Esophagus squamous epithelium (tissue), 5 donors: ENCODE data around the gene PLCH2. TPM values are rescaled to one million over a fixed set of nuclear protein-coding genes. Genes with fewer than 3 reads are reported as not detected.
"Not testable (repeated sequence)": the region's sequence is repeated elsewhere in the genome, so short reads cannot be mapped to it uniquely, and the experiment has no call there.

Experiments
- DNase-seq: peaks from one replicate; lab custom pipeline; 2025; lab: John Stamatoyannopoulos, UW
- H3K27ac ChIP-seq, 4 donors: fragments of 200-600 bp; sonication (generic); one replicate each; pipeline ENCODE4 v1.5.1; 2016 to 2019; ENCODE audit warnings: mild to moderate bottlenecking in 1 of 4
- H3K27me3 ChIP-seq, 4 donors: fragments of 200-600 bp; sonication (generic); 1 replicate in 3 of 4; 2 replicates in 1 of 4; pipeline versions ENCODE4 v1.5.1 to v1.6.0; 2017 to 2021; ENCODE audit warnings: antibody characterized with exemption in 1 of 4
- H3K36me3 ChIP-seq, 3 donors: fragments of 200-600 bp; sonication (generic); one replicate each; pipeline ENCODE4 v1.5.1; 2016 to 2019
- H3K4me1 ChIP-seq, 3 donors: fragments of 200-600 bp; sonication (generic); one replicate each; pipeline ENCODE4 v1.5.1; 2017 to 2019
- H3K4me3 ChIP-seq, 4 donors: fragments of 200-600 bp; sonication (generic); 1 replicate in 3 of 4; 2 replicates in 1 of 4; pipeline ENCODE4 v1.5.1; 2016 to 2019; ENCODE audit warnings: mild to moderate bottlenecking in 2 of 4, moderate library complexity in 1 of 4
- H3K9me3 ChIP-seq, 3 donors: fragments of 200-600 bp; sonication (generic); one replicate each; pipeline ENCODE4 v1.5.1; 2016 to 2019
- POLR2A ChIP-seq, 4 donors: fragments of 450-650 bp; IDR thresholded peaks; one replicate each; pipeline ENCODE4 v1.6.1; 2017; ENCODE audit warnings: antibody characterized with exemption in 4 of 4, mild to moderate bottlenecking in 4 of 4, moderate library complexity in 3 of 4
- WGBS, 2 donors: methylation state at CpG; one replicate each; pipeline ENCODE4 v1.1.5; 2018; 5-methylcytosine and 5-hydroxymethylcytosine counted together
- intact Hi-C: fragments of 100-400 bp; cut with DNase I; formaldehyde crosslinking; loops from one replicate; pipeline ENCODE4 v1.15.0; 2022
- total RNA-seq, 4 donors: library from RNA; depleted of rRNA; stranded (reverse); fragments of >200 nt; gene quantifications; one replicate each; pipeline ENCODE4 v1.1.0, GENCODE V29; 2016
- TF ChIP-seq, protein P1 (sequence below), 6 experiments: fragments of 450-650 bp in 4 of 6; fragments of 200-600 bp in 2 of 6; sonication (generic) in 2 of 6; IDR thresholded peaks; one replicate each; pipeline ENCODE4 v1.5.1; 2016 to 2019; ENCODE audit warnings: antibody characterized with exemption in 6 of 6, mild to moderate bottlenecking in 4 of 6, moderate library complexity in 4 of 6
- donor health status: DM: yes; HTN: yes; CAD: no.

Gene PLCH2
- total RNA-seq, 4 donors from 2014 or later = 26.1 to 34.3 (median 31.5) TPM

DNA sequence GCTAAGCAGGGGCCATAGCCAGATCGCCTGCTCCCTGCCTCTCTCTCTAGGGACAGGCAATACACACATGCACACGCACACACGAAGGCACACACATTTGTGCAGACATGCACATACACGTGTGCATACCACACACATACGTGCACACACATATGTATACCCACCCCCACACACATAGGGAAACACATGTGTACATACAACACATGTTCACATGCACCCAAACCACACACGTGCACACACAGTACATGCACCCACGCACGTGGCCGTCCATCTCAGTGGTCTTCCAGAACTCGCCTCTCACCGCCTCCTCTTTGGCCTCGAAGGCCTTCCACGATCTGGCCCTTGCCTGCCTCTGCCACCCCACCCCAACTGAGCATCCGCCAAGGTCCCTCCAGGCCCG lies 38.5 kb upstream of the PLCH2 start:
- H3K9me3 ChIP-seq = no peaks in the 10 kb centered on the region
- H3K4me1 ChIP-seq = peaks cover 0 to 17% (median 4%) of the 10 kb centered on the region in 3 donors
- 70 to 80% methylated on average over 12 to 15 of the region's 15 CpGs for WGBS, 2 donors
- DNase-seq = no peak
- H3K36me3 ChIP-seq = peaks cover 0 to 18% (median 0%) of the 10 kb centered on the region in 3 donors
- TF ChIP-seq POLR2A (IDR thresholded peaks at IDR 0.05) = no peak
- TF ChIP-seq, protein P1, sequence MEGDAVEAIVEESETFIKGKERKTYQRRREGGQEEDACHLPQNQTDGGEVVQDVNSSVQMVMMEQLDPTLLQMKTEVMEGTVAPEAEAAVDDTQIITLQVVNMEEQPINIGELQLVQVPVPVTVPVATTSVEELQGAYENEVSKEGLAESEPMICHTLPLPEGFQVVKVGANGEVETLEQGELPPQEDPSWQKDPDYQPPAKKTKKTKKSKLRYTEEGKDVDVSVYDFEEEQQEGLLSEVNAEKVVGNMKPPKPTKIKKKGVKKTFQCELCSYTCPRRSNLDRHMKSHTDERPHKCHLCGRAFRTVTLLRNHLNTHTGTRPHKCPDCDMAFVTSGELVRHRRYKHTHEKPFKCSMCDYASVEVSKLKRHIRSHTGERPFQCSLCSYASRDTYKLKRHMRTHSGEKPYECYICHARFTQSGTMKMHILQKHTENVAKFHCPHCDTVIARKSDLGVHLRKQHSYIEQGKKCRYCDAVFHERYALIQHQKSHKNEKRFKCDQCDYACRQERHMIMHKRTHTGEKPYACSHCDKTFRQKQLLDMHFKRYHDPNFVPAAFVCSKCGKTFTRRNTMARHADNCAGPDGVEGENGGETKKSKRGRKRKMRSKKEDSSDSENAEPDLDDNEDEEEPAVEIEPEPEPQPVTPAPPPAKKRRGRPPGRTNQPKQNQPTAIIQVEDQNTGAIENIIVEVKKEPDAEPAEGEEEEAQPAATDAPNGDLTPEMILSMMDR (IDR thresholded peaks at IDR 0.05) = no peak
- H3K27ac ChIP-seq = no peak overlapping the region
- intact Hi-C loops = no loop called here
- peaks cover 0 to 79% (median 0%) of the 10 kb centered on the region in 4 donors for H3K27me3 ChIP-seq
- H3K4me3 ChIP-seq = no peak overlapping the region

DNA sequence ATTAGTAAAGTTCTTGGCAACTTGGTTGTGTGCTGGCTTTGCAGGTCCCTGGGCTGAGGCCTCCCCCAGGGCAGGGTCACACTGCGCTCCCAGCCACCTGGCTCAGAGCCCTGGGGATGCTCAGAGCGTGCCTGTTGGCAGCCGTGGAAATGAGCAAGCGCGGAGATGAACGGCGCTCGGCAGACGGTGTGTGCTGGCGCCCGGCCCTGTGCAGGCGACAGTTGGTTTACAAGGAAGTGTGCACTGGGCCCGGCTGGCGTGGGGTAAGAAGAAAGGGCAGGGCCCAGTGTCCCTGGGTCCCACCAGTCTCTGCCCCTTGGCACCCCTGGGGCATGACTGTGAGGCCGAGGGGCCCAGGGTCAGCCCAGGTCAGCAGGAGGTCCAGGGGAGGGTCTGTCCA lies 38.1 kb upstream of the PLCH2 start:
- peaks cover 0 to 79% (median 2%) of the 10 kb centered on the region in 4 donors for H3K27me3 ChIP-seq
- H3K4me3 ChIP-seq = no peak overlapping the region
- 64% methylated on average over 7 of the region's 15 CpGs; no CpG with 5 or more reads in 1 of the 2 donors for WGBS, 2 donors
- H3K36me3 ChIP-seq = peaks cover 0 to 14% (median 0%) of the 10 kb centered on the region in 3 donors
- no peak for TF ChIP-seq POLR2A (IDR thresholded peaks at IDR 0.05)
- TF ChIP-seq, protein P1 (IDR thresholded peaks at IDR 0.05) = no peak
- no peaks in the 10 kb centered on the region for H3K9me3 ChIP-seq
- H3K27ac ChIP-seq = no peak overlapping the region
- H3K4me1 ChIP-seq = peaks cover 0 to 18% (median 6%) of the 10 kb centered on the region in 3 donors
- intact Hi-C loops = no loop called here
- DNase-seq = no peak

DNA sequence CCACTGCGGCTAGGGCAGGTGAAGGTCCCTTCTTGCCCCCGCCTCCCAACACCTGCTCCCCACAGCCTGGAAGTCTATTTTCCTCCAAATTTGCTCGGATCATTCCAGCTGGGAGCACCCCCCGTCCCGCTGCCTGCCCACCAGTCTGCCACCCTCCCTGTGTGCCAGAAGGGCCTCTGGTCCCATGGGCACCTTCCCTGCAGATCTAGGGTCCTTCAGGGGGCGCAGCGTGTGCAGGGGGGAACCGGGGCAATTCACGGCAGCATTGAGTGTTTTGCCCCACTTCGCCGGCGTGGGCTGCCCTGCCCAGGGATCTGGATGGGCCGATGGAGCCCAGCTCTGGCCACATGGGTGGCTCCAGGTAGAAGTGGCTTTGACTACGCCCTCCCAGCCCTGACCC lies 37.4 kb upstream of the PLCH2 start:
- H3K9me3 ChIP-seq = no peaks in the 10 kb centered on the region
- no peak overlapping the region for H3K4me3 ChIP-seq
- peaks cover 0 to 79% (median 2%) of the 10 kb centered on the region in 4 donors for H3K27me3 ChIP-seq
- peaks cover 0 to 8% (median 0%) of the 10 kb centered on the region in 3 donors for H3K36me3 ChIP-seq
- intact Hi-C loops = no loop called here
- TF ChIP-seq, protein P1 (IDR thresholded peaks at IDR 0.05) = no peak
- no peak for TF ChIP-seq POLR2A (IDR thresholded peaks at IDR 0.05)
- no peak for DNase-seq
- WGBS, 2 donors = 91 to 92% methylated on average over 2 to 4 of the region's 14 CpGs
- no peak overlapping the region for H3K27ac ChIP-seq
- peaks cover 0 to 22% (median 12%) of the 10 kb centered on the region in 3 donors for H3K4me1 ChIP-seq

DNA sequence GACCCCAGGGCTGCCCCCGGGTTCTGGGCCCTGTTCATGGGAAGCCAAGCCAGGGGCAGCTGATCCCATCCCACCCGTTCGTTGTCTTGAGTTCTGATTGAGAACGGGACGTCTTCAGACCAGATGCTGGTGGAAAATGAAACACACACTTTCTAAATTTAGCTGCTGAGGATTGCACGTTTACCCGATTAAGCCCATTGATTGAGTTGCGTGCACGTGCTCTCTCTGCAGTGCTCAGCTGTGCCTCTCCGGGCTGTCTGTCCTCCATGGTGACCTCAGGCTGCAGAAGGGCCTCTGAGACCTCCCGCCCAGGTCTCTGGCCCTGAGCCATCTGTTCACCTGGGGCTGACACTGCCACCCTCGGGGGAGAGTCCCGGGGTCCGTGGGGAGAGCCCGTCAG lies 36.7 kb upstream of the PLCH2 start:
- intact Hi-C loops = no loop called here
- H3K27me3 ChIP-seq = peaks cover 0 to 79% (median 2%) of the 10 kb centered on the region in 4 donors

DNA sequence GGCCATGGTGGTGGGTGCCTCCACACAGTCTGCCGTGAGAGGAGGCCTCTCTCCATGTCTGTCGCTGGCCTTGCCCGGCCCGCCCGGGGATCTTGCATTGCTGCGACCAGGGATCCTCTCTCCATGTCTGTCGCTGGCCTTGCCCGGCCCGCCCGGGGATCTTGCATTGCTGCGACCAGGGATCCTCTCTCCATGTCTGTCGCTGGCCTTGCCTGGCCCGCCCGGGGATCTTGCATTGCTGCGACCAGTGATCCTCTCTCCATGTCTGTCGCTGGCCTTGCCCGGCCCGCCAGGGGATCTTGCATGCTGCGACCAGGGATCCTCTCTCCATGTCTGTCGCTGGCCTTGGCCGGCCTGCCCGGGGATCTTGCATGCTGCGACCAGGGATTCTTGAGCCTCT lies 35.7 kb upstream of the PLCH2 start:
- WGBS, 2 donors = 90 to 96% methylated on average over 15 to 22 of the region's 23 CpGs
- DNase-seq, H3K36me3 ChIP-seq, H3K4me3 ChIP-seq, H3K27ac ChIP-seq, intact Hi-C loops, H3K9me3 ChIP-seq: not testable (repeated sequence)
- Histone ChIP-seq H3K4me1 (peaks cover 0 to 27% (median 18%) of the 10 kb centered on the region in 3 donors), H3K27me3 (peaks cover 0 to 79% (median 2%) of the 10 kb centered on the region in 4 donors)

More for the DNA sequence above, 36.7 kb upstream of the PLCH2 start:
- Histone ChIP-seq H3K36me3 (peaks cover 0 to under 1% (median 0%) of the 10 kb centered on the region in 3 donors), H3K4me1 (peaks cover 0 to 27% (median 18%) of the 10 kb centered on the region in 3 donors), H3K9me3 (no peaks in the 10 kb centered on the region), H3K4me3 (no peak overlapping the region), H3K27ac (no peak overlapping the region)
- 93% methylated on average over 6 of the region's 15 CpGs; no CpG with 5 or more reads in 1 of the 2 donors for WGBS, 2 donors
- DNase-seq = no peak
- TF ChIP-seq, protein P1 (IDR thresholded peaks at IDR 0.05) = no peak
- TF ChIP-seq POLR2A (IDR thresholded peaks at IDR 0.05) = no peak
